Activated CD8-positive, alpha-beta T cell treated with anti-CD3 and anti-CD28 coated beads, Interleukin-2, amount 10 ng/mL, durations not matched to agents 7 days and 5 days (primary cell): ENCODE data around the gene KCNMB2. TPM values are rescaled to one million over a fixed set of nuclear protein-coding genes. Genes with fewer than 3 reads are reported as not detected.
"Not testable (repeated sequence)": the region's sequence is repeated elsewhere in the genome, so short reads cannot be mapped to it uniquely, and the experiment has no call there.

Experiments
- ATAC-seq: fragments of 150-1000 bp; cut with Tn5 transposase; one replicate; pipeline ENCODE4 v1.10.0; 2021; ENCODE audit warnings: moderate library complexity
- CTCF ChIA-PET: fragments of 350-600 bp; sonication (Branson Sonifier 250); formaldehyde crosslinking; loops from one replicate; lab custom pipeline; 2021; ENCODE audit warnings: antibody characterized with exemption; lab: Charles Lee
- POLR2A ChIA-PET: fragments of 350-600 bp; sonication (Branson Sonifier 250); formaldehyde crosslinking; loops from one replicate; lab custom pipeline; 2021; ENCODE audit warnings: antibody characterized with exemption; lab: Charles Lee
- DNase-seq: peaks from one replicate; pipeline ENCODE4 v3.0.0-alpha.2; 2020
- H3K27ac Mint-ChIP-seq: one replicate; pipeline ENCODE4 v1.8.0; 2021; ENCODE audit warnings: mild to moderate bottlenecking, mixed read lengths
- H3K27me3 Mint-ChIP-seq: one replicate; pipeline ENCODE4 v1.8.0; 2021; ENCODE audit warnings: low read depth, mixed read lengths
- H3K36me3 Mint-ChIP-seq: one replicate; pipeline ENCODE4 v1.8.0; 2021; ENCODE audit warnings: low read depth, mixed read lengths
- H3K4me1 Mint-ChIP-seq: one replicate; pipeline ENCODE4 v1.8.0; 2021; ENCODE audit warnings: low read depth, mixed read lengths
- H3K4me3 Mint-ChIP-seq: one replicate; pipeline ENCODE4 v1.8.0; 2021; ENCODE audit warnings: mild to moderate bottlenecking, mixed read lengths
- H3K9me3 Mint-ChIP-seq: one replicate; pipeline ENCODE4 v1.8.0; 2022; ENCODE audit warnings: mixed read lengths; ENCODE audit not compliant: insufficient read depth
- total RNA-seq, 2 experiments: library from RNA; stranded (reverse); gene quantifications; one replicate each; pipeline ENCODE4 v1.2.3, GENCODE V29; 2021

The KCNMB2 gene
- total RNA-seq, 2 experiments from 2014 or later: not detected

DNA sequence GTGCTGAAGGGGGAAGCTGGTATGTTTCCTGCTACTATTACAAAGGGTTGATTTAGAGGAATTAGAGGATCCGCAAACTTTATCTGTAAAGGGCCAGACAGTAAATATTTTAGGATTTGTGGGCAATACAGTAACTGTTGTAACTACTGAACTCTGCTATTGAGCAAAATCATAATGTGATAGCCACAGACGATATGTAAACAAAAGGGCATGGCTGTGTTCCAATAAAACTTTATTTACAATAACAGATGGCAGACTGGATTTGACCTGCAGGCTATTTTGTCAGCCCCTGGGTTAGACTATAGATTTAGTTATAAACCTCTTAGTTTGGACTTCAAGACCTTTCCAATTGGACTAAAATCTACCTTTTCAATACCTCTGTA is 27.8 kb upstream of the KCNMB2 start:
- ATAC-seq: no peak
- Mint-ChIP-seq H3K27me3 (no peaks in the 10 kb centered on the region), H3K4me3 (no peak overlapping the region), H3K27ac (no peak overlapping the region), H3K36me3 (no peaks in the 10 kb centered on the region), H3K4me1 (no peaks in the 10 kb centered on the region), H3K9me3 (no peaks in the 10 kb centered on the region)
- CTCF ChIA-PET: no interaction called here
- POLR2A ChIA-PET: no interaction called here
- no peak for DNase-seq

DNA sequence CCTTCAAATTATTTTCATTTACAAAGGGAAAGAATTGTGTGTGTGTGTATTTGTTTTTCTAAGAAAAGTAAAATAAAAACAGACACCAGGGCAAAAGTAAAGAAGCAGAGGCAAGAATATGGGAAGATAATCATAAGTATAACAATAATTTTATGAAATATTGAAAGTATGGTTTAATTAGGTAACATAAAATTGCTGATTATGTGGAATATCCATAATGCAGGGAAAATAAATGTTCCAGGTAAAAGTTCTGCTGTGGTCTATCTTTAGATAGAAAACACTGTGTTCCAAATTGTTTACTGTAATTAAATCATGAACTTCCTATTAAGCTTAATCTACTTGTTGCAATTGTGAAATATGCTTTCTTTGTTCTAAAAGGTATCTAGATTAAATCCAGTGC is 25.7 kb upstream of the KCNMB2 start:
- Mint-ChIP-seq H3K4me3 (no peak overlapping the region), H3K27me3 (no peaks in the 10 kb centered on the region), H3K27ac (no peak overlapping the region), H3K36me3 (no peaks in the 10 kb centered on the region), H3K9me3 (no peaks in the 10 kb centered on the region), H3K4me1 (no peaks in the 10 kb centered on the region)
- ATAC-seq (no peak), DNase-seq (no peak)
- ChIA-PET POLR2A (no interaction called here), CTCF (no interaction called here)

DNA sequence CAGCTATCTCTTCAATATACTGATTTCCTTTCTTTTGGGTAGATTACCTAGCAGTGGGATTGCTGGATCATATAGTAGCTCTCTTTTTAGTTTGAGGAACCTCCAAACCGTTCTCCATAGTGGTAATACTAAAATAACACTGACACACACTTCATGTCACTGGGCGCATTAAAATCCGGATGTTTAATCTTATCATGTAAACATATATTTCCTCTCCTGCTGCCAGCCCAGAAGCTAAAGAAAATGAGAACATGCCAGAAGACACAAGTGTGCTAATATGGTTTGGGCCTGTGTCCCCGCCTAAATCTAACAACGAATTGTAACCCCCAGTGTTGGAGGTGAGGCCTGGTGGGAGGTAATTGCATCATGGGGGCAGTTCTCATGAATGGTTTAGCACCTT is 23.6 kb upstream of the KCNMB2 start:
- DNase-seq: no peak
- Mint-ChIP-seq H3K4me3 (no peak overlapping the region), H3K9me3 (no peaks in the 10 kb centered on the region), H3K36me3 (no peaks in the 10 kb centered on the region), H3K27ac (no peak overlapping the region), H3K4me1 (no peaks in the 10 kb centered on the region), H3K27me3 (no peaks in the 10 kb centered on the region)
- POLR2A ChIA-PET: no interaction called here
- CTCF ChIA-PET: no interaction called here
- no peak for ATAC-seq

DNA sequence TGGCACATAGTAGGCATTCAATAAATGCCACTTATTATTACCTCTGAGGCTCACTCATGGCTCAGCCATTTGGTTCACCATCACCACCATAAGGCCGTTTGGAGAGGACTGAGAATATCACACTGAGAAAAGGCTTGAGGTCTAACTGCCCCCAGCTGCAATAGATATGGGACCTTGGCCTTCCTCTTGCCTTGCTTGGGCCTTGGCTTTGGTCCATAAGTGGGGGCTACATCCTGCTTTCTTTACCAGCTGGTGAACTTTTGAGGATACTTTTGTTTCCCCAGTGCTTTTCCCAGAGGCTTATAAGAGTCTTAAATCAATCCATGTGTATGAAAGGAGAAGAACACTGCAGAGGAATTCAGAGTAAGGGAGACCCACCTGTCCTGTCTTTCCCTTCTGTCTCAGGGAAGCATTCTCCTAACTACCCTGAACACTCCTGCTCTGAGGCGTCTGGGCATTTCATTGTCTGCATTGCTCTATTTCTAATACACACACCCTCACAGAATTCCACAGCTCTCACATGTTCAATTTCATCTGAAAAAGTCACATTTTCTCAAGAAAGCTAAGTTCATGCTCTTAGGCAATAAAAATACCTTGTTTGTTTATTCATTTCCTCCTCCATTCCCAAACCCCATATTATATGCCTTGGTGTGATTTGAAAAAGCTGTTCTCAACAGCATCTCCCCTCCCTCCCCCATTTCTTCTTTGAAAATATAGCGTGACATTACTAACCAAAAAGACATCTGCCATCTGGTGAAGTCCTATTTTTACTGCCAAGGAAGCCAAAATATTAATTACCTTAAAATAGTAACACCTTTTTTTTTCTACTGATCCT is 22.5 kb upstream of the KCNMB2 start:
- ATAC-seq (no peak), DNase-seq (no peak)
- Mint-ChIP-seq H3K4me3 (no peak overlapping the region), H3K27me3 (no peaks in the 10 kb centered on the region), H3K27ac (no peak overlapping the region), H3K9me3 (no peaks in the 10 kb centered on the region), H3K4me1 (no peaks in the 10 kb centered on the region), H3K36me3 (no peaks in the 10 kb centered on the region)
- ChIA-PET CTCF (no interaction called here), POLR2A (no interaction called here)

DNA sequence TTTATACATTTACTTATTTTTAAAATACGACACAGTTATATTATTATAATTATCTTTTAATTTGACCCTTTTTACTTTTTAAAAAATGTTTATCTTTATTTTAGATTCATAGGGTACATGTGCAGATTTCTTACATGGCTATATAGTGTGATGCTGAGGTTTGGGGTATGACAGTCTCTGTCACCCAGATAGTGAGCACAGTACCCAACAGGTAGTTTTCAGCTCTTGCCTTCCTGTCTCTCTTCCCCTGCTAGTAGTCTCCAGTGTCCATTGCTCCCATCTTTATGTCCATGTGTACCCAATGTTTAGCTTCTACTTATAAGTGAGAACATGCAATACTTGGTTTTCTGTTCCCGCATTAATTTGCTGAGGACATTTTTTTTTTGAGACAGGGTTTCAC is 21.8 kb upstream of the KCNMB2 start:
- Mint-ChIP-seq H3K4me1 (no peaks in the 10 kb centered on the region), H3K4me3 (no peak overlapping the region), H3K36me3 (no peaks in the 10 kb centered on the region), H3K9me3 (no peaks in the 10 kb centered on the region), H3K27ac (no peak overlapping the region), H3K27me3 (no peaks in the 10 kb centered on the region)
- DNase-seq (no peak), ATAC-seq (no peak)
- ChIA-PET POLR2A (no interaction called here), CTCF (no interaction called here)

DNA sequence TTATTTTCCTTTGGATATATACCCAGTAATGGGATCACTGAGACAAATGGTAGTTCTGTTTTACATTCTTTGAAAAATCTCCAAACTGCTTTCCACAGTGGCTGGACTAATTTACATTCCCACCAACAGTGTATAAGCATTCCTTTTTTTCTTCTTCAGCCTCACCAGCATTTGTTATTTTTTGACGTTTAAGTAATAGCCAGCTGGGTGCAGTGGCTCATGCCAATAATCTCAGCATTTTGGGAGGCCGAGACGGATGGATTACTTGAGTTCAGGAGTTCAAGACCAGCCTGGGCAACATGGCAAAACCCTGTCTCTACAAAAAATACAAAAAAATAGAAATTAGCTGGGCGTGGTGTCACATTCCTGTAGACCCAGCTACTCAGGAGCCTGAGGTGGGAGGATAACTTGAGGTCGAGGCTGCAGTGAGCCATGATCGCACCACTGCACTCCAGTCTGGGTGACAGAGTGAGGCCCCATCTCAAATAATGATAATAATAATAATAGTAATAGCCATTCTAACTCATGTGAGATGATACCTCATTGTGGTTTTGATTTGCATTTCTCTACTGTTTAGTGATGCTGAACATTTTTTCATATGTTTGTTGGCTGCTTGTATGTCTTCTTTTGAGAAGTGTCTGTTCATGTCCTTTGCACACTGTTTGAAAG is 21.0 kb upstream of the KCNMB2 start:
- H3K27me3 Mint-ChIP-seq, DNase-seq, H3K27ac Mint-ChIP-seq, POLR2A ChIA-PET, CTCF ChIA-PET, H3K4me1 Mint-ChIP-seq, H3K4me3 Mint-ChIP-seq, ATAC-seq, H3K9me3 Mint-ChIP-seq, H3K36me3 Mint-ChIP-seq: not testable (repeated sequence)

DNA sequence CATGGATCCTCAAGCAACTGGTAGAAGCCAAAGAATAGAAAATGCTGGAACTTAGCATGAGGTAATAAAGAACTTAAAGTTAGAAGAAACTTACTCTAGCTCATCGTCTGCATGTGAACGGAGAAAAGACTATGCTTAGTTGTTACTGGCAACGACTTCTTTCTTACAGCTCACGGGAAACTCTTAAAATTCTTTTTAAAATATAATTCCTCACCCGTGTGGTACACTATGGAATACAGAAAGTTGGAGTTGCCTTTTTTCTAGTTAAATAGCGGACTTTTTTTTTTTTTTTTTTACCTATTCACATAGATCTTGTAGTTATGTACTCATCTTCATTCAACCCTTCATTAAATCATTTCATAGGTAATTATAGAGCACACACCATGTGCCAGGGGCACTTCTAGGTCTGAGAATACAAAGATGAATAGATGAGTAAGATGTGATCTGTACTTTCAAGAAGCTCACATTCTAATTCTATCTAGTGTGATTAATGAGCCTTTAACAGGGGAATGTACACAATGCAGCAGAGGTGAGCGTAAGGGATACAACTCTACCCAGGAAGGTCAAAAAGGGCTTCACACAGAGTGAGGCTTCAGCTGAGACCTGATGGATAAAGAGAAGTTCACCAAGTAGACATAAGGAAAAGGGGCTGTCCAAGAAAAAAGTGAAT is 18.4 kb upstream of the KCNMB2 start:
- Mint-ChIP-seq H3K9me3 (no peaks in the 10 kb centered on the region), H3K27ac (no peak overlapping the region), H3K36me3 (no peaks in the 10 kb centered on the region), H3K4me3 (no peak overlapping the region), H3K27me3 (no peaks in the 10 kb centered on the region), H3K4me1 (no peaks in the 10 kb centered on the region)
- DNase-seq (no peak), ATAC-seq (no peak)
- POLR2A ChIA-PET: no interaction called here
- CTCF ChIA-PET: no interaction called here

DNA sequence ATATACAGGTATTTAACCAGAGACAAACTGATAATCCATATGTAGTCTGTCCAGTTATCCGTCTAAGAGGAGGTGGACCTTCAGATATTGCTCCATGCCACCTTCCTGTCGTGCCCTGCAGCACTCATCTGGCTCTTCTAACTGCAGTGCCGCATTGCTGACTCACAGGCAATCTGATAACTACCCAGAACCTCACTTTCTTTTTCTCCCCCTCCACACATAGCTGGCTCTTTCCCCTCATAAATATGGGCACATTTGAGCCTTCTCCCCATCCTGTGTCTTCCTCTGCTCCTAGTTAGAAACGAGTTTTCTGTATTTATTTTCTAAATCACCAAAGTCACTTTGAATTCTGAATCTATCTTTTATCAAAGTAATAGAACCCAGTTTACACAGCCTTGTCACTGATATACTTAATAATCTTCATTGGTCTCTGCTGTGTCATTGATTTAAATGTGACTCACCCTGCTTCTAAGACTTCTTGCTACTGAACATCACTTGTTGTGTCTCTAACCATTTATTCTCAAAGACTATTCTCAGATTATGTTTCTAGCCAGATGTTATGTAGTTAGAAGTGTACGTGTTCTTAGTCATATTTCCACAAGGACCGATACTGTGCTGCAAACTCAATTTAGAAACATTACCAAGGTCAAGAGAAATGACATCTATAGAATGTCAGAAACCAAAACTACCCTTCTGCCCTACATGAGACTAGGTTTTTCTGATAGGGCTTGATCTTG is 17.4 kb upstream of the KCNMB2 start:
- ATAC-seq: no peak
- no peak overlapping the region for H3K27ac Mint-ChIP-seq
- H3K9me3 Mint-ChIP-seq: no peaks in the 10 kb centered on the region

DNA sequence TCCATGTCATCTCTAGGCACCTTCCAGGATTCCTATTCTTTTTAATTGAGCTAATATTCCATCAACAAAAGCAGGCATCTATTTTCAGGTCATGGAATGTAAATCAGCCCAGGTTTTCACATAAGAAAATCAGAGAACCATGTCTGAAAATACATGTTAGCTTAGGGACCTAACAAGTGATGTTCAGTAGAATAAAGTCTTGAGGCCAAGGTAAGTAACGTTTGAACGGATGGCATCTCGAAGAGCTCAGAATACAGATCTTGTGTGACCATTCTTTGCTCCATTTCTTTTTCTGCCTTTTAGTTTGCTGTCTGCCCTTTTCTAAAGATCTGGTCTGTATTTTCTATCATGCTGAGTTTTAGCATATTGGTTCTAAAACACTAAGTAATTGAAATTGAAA is 16.5 kb upstream of the KCNMB2 start:
- ChIA-PET CTCF (no interaction called here), POLR2A (no interaction called here)
- Mint-ChIP-seq H3K9me3 (no peaks in the 10 kb centered on the region), H3K27me3 (no peaks in the 10 kb centered on the region), H3K27ac (no peak overlapping the region), H3K4me1 (no peaks in the 10 kb centered on the region), H3K36me3 (no peaks in the 10 kb centered on the region), H3K4me3 (no peak overlapping the region)
- ATAC-seq: no peak
- DNase-seq: no peak

More for the DNA sequence above, 17.4 kb upstream of the KCNMB2 start:
- Mint-ChIP-seq H3K36me3 (no peaks in the 10 kb centered on the region), H3K27me3 (no peaks in the 10 kb centered on the region), H3K4me1 (no peaks in the 10 kb centered on the region), H3K4me3 (no peak overlapping the region)
- ChIA-PET POLR2A (no interaction called here), CTCF (no interaction called here)
- no peak for DNase-seq

DNA sequence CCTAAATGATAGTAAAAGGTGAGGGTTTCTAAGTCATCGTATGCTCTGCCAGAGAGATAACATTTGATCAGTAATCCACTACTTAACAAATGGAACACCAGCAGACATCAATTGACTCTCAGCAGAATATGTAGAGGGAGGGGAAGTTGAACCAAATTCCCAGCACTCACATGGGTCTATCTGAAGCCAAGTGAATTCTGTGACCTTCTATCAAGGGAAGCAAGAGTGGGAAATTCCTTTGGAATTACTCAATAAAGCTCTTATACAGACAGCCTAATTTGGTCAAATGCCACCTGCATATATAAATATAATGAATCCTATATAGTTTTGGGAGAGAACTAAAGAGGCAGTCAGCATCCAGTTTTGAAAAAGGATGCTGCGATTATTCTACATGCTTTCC is 15.8 kb upstream of the KCNMB2 start:
- H3K36me3 Mint-ChIP-seq: no peaks in the 10 kb centered on the region
- no peaks in the 10 kb centered on the region for H3K9me3 Mint-ChIP-seq
- CTCF ChIA-PET: no interaction called here
- H3K27me3 Mint-ChIP-seq: no peaks in the 10 kb centered on the region
- no peak for ATAC-seq
- no peak overlapping the region for H3K4me3 Mint-ChIP-seq
- no peak overlapping the region for H3K27ac Mint-ChIP-seq
- H3K4me1 Mint-ChIP-seq: no peaks in the 10 kb centered on the region
- no peak for DNase-seq
- POLR2A ChIA-PET: no interaction called here

DNA sequence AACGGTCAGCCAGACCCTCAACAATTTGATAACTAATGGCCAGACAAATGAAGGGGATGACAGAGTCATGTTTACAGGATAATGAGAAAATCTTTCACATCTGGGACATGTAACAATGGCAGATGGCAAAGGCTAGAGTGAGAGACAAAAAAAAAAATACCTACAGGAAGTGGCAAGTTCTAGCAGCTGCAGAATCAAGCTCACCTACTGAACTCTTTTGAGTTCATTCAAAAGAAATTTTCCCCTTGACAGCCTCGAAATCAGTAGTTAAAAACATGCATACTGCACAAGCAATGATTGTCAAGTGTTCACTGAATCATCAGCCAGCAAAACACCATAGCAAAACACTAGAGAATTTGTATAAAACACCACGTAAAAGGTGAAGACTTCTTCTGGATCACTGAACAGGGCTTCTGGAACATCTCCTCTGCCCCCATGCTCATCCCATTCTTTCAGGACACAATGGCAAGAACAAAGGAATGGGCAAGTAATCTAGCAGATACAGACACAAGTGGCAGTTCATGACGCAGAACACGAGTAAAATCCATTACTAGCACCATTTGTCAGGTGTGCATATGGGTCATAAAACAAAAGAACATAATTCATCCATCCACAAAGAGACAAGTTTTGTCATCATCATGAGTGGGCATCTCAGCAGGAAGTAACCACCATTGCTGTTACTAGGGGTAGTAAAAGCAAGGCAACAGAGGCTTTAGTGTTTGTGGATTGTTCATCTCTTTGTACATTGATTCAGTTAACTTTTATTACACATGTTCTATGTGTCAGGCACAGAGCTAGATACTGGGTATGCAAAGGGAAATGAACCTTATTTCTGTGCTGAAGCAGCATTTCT is 13.8 kb upstream of the KCNMB2 start:
- Mint-ChIP-seq H3K27me3 (no peaks in the 10 kb centered on the region), H3K4me3 (no peak overlapping the region), H3K27ac (no peak overlapping the region), H3K4me1 (no peaks in the 10 kb centered on the region), H3K36me3 (no peaks in the 10 kb centered on the region), H3K9me3 (no peaks in the 10 kb centered on the region)
- POLR2A ChIA-PET: no interaction called here
- ATAC-seq (no peak), DNase-seq (no peak)
- CTCF ChIA-PET: no interaction called here
